K562 (cell line): ENCODE results near the gene FN1.

Source experiments
- JUN ChIP-seq, 2 experiments: sonication (generic) in 1 of 2; formaldehyde crosslinking in 1 of 2; IDR thresholded peaks; 2 replicates each; pipeline versions ENCODE4 v1.6.1 to v1.8.0; 2012 to 2022; ENCODE audit warnings: borderline replicate concordance in 2 of 2, mild to moderate bottlenecking in 2 of 2, improper control_type of control experiment in 1 of 2, low read depth in 1 of 2, low read length in 1 of 2, missing genetic modification reagents in 1 of 2
- YY1 ChIP-seq, 3 experiments: IDR thresholded peaks; 2 replicates each; pipeline ENCODE4 v1.6.1; 2011; ENCODE audit warnings: low read length in 2 of 3, mild to moderate bottlenecking in 2 of 3, moderate library complexity in 2 of 3, borderline replicate concordance in 1 of 3, control low read depth in 1 of 3, low read depth in 1 of 3; ENCODE audit not compliant: insufficient read depth in 3 of 3, insufficient replicate concordance in 2 of 3, control insufficient read depth in 1 of 3, insufficient read length in 1 of 3; ENCODE audit errors: extremely low read depth in 1 of 3

DNA sequence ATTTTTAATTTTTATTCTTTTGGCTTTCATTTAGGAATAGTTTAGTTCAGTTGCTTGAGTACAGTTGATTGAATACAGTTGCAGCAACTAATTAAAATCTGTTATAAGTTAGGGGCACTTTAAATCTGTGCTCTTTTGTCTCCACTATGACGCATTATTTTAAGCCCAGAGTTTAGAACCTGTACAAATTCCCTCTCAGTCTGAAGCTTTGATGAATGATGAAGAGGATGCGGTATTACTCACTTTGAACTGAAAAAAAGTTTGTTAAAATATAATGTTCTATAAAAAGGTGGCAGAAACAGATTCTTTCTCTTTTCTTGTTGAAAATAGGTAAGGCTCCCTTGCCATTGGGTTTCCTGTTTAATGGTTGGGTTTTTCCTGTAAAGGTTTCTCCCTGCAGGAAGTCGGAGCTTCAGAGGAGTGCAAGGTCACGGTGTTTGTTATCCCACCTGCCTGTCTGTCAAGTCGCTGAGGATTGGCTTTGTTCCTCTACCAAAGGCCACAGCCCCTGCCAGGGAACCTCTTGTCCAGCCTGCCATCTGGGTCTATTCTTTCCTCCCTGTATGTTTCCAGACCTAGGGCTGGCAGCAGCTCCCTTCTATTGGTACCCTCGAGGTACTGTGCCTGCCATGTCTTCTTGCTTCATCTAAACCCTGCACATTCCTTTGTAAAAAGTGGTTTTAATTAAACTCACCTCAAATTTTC, 43.8 kb upstream of the FN1 start:
- TF ChIP-seq JUN (IDR thresholded peaks at IDR 0.05; ENCODE audit: borderline replicate concordance, low read depth, low read length) (no peak), JUN (CRISPR knock-in tag; IDR thresholded peaks at IDR 0.05; ENCODE audit: borderline replicate concordance) (no peak), YY1 (IDR thresholded peaks at IDR 0.05; ENCODE audit: borderline replicate concordance in 1 of 3, control insufficient read depth in 1 of 3, extremely low read depth in 1 of 3, insufficient read depth in 3 of 3, insufficient read length in 1 of 3, insufficient replicate concordance in 2 of 3, low read depth in 1 of 3, low read length in 2 of 3) (no peak)
